ENCODE measurements around the gene ABCB8. TPM values are rescaled to one million over a fixed set of nuclear protein-coding genes. Genes with fewer than 3 reads are reported as not detected.

ABCB8 gene
- total and polyA plus RNA-seq, 9 of the 15 experiments (the other 6 are each of a cell fraction or from before 2014, with no cell fraction given), result 7.6 to 106 (median 36.3) TPM

DNA sequence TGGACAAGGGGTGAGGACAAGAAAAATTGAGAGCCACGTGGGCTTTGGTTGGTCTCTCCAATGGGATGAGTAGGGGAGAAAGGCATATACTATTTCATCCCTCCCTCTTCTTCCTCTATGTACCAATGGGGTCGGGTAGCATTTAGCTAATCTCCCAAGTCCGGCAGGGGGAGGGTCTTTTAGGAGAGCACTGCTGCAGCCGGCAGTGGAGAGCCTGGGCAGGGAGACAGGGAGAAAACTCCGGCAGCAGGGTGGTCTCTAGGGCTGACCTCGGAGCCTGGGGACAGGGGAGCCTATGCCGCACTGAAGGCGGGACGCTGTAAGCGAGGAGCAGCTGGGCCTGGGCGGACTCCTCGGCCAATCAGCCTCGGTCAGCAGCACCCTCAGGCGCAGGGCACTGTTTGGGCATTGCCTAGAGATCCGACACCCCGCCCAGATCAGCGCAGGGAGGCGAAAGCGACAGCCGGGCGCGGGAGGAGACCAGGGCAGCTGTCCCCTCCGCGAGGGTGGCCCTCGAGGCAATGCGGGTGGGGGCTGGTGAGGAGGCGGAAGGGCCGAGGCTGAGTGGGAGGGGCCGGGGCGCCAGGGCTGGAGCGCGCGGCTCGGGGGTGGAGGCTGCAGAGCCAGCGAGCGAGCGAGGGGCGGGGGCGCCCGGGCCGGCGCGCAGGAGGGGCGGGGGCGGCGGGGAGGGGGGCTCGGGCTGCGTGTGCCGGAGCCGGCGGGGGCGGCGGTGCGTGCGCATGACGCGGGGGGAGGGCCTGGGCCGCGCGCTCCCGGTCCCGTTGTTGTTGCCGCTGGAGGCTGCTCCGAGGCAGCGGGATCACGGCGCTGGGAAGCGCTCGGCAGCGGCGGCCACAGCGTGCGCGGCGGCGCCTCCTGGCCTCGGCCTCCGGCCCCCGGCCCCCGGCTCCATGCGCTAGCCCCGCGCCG lies 57.7 kb downstream of the ABCB8 start, which contains the start of gene AGAP3 (continued):
- TF ChIP-seq, protein P1, sequence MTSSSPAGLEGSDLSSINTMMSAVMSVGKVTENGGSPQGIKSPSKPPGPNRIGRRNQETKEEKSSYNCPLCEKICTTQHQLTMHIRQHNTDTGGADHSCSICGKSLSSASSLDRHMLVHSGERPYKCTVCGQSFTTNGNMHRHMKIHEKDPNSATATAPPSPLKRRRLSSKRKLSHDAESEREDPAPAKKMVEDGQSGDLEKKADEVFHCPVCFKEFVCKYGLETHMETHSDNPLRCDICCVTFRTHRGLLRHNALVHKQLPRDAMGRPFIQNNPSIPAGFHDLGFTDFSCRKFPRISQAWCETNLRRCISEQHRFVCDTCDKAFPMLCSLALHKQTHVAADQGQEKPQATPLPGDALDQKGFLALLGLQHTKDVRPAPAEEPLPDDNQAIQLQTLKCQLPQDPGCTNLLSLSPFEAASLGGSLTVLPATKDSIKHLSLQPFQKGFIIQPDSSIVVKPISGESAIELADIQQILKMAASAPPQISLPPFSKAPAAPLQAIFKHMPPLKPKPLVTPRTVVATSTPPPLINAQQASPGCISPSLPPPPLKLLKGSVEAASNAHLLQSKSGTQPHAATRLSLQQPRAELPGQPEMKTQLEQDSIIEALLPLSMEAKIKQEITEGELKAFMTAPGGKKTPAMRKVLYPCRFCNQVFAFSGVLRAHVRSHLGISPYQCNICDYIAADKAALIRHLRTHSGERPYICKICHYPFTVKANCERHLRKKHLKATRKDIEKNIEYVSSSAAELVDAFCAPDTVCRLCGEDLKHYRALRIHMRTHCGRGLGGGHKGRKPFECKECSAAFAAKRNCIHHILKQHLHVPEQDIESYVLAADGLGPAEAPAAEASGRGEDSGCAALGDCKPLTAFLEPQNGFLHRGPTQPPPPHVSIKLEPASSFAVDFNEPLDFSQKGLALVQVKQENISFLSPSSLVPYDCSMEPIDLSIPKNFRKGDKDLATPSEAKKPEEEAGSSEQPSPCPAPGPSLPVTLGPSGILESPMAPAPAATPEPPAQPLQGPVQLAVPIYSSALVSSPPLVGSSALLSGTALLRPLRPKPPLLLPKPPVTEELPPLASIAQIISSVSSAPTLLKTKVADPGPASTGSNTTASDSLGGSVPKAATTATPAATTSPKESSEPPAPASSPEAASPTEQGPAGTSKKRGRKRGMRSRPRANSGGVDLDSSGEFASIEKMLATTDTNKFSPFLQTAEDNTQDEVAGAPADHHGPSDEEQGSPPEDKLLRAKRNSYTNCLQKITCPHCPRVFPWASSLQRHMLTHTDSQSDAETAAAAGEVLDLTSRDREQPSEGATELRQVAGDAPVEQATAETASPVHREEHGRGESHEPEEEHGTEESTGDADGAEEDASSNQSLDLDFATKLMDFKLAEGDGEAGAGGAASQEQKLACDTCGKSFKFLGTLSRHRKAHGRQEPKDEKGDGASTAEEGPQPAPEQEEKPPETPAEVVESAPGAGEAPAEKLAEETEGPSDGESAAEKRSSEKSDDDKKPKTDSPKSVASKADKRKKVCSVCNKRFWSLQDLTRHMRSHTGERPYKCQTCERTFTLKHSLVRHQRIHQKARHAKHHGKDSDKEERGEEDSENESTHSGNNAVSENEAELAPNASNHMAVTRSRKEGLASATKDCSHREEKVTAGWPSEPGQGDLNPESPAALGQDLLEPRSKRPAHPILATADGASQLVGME (CRISPR knock-in tag; IDR thresholded peaks at IDR 0.05), result peak; percentile 20; the same call in 1 of the 2 replicates
- TF ChIP-seq, protein P2, sequence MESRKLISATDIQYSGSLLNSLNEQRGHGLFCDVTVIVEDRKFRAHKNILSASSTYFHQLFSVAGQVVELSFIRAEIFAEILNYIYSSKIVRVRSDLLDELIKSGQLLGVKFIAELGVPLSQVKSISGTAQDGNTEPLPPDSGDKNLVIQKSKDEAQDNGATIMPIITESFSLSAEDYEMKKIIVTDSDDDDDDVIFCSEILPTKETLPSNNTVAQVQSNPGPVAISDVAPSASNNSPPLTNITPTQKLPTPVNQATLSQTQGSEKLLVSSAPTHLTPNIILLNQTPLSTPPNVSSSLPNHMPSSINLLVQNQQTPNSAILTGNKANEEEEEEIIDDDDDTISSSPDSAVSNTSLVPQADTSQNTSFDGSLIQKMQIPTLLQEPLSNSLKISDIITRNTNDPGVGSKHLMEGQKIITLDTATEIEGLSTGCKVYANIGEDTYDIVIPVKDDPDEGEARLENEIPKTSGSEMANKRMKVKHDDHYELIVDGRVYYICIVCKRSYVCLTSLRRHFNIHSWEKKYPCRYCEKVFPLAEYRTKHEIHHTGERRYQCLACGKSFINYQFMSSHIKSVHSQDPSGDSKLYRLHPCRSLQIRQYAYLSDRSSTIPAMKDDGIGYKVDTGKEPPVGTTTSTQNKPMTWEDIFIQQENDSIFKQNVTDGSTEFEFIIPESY (CRISPR knock-in tag; IDR thresholded peaks at IDR 0.05), result peak; percentile 47; the same call in 1 of the 2 replicates
- TF ChIP-seq ELF1 (tag; IDR thresholded peaks at IDR 0.05), result no peak
- TF ChIP-seq RNF2 (IDR thresholded peaks at IDR 0.05), result no peak
- peak; percentile 25 to 42; a peak in 2 of 4 replicates for TF ChIP-seq RCOR1 (IDR thresholded peaks at IDR 0.05; ENCODE audit: borderline replicate concordance in 1 of 2, low read depth in 2 of 2, low read length in 2 of 2)
- TF ChIP-seq, protein P3, sequence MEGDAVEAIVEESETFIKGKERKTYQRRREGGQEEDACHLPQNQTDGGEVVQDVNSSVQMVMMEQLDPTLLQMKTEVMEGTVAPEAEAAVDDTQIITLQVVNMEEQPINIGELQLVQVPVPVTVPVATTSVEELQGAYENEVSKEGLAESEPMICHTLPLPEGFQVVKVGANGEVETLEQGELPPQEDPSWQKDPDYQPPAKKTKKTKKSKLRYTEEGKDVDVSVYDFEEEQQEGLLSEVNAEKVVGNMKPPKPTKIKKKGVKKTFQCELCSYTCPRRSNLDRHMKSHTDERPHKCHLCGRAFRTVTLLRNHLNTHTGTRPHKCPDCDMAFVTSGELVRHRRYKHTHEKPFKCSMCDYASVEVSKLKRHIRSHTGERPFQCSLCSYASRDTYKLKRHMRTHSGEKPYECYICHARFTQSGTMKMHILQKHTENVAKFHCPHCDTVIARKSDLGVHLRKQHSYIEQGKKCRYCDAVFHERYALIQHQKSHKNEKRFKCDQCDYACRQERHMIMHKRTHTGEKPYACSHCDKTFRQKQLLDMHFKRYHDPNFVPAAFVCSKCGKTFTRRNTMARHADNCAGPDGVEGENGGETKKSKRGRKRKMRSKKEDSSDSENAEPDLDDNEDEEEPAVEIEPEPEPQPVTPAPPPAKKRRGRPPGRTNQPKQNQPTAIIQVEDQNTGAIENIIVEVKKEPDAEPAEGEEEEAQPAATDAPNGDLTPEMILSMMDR (IDR thresholded peaks at IDR 0.05 in 2 of 3, conservative IDR thresholded peaks at IDR 0.05 in 1 of 3; ENCODE audit: insufficient read depth in 2 of 3, low read depth in 1 of 3, low read length in 3 of 3), result 0 out of 6 replicates have a peak, but pooled peaks of 2 of the 3 experiments have one; percentile 1 to 11
- peak; percentile 73 for TF ChIP-seq RBBP5 (IDR thresholded peaks at IDR 0.05; ENCODE audit: borderline replicate concordance, insufficient read depth, low read length, poor library complexity, severe bottlenecking)
- TF ChIP-seq ZBTB17 (CRISPR knock-in tag; IDR thresholded peaks at IDR 0.05), result peak; percentile 52; the same call in 1 of the 2 replicates
- peak; percentile 49 for TF ChIP-seq PRPF4 (IDR thresholded peaks at IDR 0.05; ENCODE audit: insufficient read depth, low read depth, low read length, poor library complexity, severe bottlenecking)
- TF ChIP-seq, protein P4, sequence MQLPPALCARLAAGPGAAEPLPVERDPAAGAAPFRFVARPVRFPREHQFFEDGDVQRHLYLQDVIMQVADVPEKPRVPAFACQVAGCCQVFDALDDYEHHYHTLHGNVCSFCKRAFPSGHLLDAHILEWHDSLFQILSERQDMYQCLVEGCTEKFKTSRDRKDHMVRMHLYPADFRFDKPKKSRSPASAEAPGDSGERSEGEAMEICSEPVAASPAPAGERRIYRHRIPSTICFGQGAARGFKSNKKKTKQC (CRISPR knock-in tag; IDR thresholded peaks at IDR 0.05), result peak; percentile 80
- TF ChIP-seq HMG20B (CRISPR knock-in tag; IDR thresholded peaks at IDR 0.05), result no peak
- peak; percentile 73 for TF ChIP-seq TOE1 (IDR thresholded peaks at IDR 0.05; ENCODE audit: borderline replicate concordance)
- no peak for TF ChIP-seq TOE1 (CRISPR knock-in tag; IDR thresholded peaks at IDR 0.05; ENCODE audit: borderline replicate concordance, low read depth)
- TF ChIP-seq L3MBTL2 (IDR thresholded peaks at IDR 0.05), result peak; percentile 85
- TF ChIP-seq ETV1 (tag; conservative IDR thresholded peaks at IDR 0.05; ENCODE audit: low read depth), result peak; percentile 52; the same call in 1 of the 2 replicates

Data from K562 (cell line).